ENCODE results near the gene PLXNA2.

The PLXNA2 gene

GRCh38 chr1:208160259-208160819 lies 83.8 kb downstream of the PLXNA2 start:
- DNase-seq: no peak

- DNase-seq: no peak
Observed at GRCh38 chr1:208159555-208160258, 84.5 kb downstream of the PLXNA2 start.

GRCh38 chr1:208158640-208159554 lies 85.3 kb downstream of the PLXNA2 start:
- no peak for DNase-seq

GRCh38 chr1:208157769-208158168 lies 86.4 kb downstream of the PLXNA2 start:
- no peak for DNase-seq

DNA sequence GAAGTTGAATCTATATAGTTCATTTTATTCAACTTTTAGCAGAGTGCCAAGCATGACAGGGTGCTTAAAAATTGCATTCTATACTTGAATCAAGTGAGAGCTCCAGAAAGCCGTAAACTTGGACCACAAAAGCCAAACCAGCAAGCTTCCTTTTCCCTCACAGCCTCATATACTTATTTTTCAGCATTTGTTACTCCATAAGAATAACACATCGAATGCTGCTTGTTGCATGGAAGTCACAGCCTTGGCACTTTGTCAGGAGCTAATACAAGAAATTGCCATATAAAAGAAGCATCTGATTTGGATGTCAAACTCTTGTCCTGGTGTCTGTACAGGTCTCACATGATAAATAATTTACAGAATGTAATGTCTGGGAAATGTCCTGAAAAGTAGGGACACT lies 87.4 kb downstream of the PLXNA2 start:
- DNase-seq: no peak

GRCh38 chr1:208156310-208156709 lies 87.9 kb downstream of the PLXNA2 start:
- DNase-seq: no peak

DNA sequence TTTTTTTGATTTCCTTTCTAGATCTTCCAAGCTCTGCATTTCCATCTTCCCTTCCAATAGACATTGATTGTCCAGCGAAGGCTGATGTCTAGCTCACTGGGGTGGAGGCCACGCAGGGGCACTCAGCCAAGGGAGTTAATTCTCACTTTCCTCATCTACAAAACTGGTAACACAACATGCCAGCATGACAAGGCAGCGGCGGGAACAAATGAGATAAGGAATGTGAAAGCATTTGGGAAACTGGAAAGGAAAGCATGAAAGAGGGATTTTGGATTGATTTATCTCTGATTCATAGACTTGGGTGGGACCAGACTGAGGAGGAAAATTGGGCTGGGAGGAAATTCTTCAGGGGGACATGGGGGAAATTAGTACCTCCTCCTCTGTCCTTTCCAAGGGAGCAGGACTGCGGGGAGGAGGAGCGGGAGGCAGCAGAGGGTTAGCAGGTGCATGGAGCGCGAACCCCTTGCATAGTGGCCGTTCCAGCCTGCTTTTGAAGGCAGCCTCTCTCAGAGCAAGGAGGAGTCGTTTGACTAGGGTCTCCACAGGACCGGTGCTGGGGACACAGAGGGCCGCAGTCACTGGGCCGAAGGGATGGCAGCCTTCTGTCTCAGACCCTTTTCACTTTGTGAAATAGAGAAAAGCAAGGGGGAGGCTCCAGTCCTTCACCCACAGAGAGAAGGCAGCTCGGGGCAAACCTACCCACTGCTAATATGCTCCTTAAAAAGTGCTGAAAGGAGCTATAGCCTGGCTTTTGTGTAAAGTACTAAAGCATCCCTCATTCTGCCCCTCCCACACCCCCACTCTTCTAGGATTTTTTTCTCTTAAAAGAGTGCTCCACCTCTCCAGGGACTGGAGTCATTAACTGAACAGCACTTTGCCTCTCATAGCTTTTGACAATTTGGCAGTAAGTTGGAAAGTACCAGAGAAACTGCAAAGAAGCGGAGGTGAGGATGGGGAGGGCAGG lies 89.2 kb downstream of the PLXNA2 start:
- DNase-seq: no peak

GRCh38 chr1:208154040-208154439 lies 90.1 kb downstream of the PLXNA2 start:
- DNase-seq: no peak

- no peak for DNase-seq
Observed at GRCh38 chr1:208153386-208153785, 90.8 kb downstream of the PLXNA2 start.

DNA sequence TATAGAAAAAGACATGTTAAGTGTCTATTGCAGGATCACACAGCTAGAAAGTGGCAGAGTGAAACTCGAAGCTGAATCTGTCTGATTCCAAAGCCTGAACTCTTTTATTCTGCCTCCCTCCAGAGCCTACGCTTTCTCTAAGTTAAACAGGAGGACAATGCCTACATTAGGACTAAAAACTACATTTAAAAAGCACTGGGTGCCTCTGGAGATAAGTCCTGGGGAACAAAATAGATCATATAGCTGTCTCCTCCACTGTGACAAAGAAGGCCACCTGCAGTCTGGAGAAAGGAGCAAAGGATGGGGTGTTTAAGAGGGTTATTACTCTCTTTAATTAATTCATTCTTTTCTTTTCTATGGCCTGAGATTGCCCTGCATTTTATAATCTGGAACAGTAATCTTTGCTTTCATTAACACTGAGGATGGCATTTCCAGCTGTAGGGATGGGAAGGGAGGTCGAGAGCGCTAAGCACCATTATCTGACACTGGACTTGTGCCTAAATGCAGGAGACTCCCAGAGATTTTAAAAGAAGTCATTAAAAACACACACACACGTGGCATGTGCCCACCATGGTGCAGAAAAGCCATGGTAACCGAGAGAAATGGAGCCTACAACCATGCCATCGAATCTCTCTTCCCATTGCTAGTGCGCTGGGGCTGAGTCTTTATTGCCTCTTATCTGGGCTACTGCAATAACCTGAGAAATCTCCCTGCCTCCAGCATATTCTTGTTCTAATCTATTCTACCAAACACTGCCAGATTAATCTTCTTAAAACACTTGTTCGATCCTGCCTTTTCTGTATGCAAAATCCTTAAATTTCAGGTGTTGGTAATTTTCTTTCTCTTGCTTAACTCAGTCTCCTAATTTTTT lies 92.2 kb downstream of the PLXNA2 start:
- DNase-seq: no peak

GRCh38 chr1:208150833-208151458 lies 93.2 kb downstream of the PLXNA2 start:
- DNase-seq: no peak

GRCh38 chr1:208149776-208150514 lies 94.2 kb downstream of the PLXNA2 start:
- DNase-seq: no peak

GRCh38 chr1:208149213-208149612 lies 95.0 kb downstream of the PLXNA2 start:
- DNase-seq: no peak

DNA sequence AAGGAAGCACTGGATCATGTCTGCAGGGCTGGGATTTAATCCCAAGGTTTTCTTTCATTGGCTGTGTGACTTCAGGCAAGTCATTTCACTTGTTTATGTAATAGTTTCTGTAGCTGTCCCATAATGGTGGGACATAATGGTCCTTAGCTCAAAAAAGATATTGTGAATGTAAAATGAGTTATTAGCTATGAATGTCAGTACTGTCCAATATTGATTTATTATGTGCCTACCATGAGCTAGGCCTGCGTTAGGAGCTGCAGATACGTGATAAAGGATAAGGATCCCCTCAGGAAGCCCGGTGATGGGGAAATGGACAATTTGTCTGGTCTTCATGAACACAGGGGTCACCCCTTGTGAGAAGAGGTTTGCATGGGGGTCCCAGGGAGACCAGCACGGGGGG lies 95.8 kb downstream of the PLXNA2 start:
- no peak for DNase-seq

DNA sequence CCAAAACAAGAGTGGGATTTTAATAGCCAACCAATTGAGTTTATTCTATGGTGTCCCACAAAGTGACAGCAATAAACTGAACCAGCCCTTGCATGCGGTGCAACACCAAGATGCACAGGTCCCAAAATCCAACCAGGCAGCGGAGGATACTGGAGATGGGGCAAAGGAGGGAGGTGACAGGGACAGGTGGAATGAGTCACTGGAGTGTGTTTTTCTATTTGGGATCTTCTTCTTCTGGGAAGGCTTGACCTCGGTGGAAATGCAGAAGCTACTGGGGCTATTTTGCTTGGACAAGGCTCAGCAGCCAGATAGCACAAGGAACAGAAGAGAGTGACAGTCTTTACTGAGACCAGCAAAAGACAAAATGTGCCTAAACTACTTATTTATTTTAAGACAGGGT lies 97.5 kb downstream of the PLXNA2 start:
- no peak for DNase-seq

GRCh38 chr1:208145167-208145566 lies 99.0 kb downstream of the PLXNA2 start:
- DNase-seq: no peak

DNA sequence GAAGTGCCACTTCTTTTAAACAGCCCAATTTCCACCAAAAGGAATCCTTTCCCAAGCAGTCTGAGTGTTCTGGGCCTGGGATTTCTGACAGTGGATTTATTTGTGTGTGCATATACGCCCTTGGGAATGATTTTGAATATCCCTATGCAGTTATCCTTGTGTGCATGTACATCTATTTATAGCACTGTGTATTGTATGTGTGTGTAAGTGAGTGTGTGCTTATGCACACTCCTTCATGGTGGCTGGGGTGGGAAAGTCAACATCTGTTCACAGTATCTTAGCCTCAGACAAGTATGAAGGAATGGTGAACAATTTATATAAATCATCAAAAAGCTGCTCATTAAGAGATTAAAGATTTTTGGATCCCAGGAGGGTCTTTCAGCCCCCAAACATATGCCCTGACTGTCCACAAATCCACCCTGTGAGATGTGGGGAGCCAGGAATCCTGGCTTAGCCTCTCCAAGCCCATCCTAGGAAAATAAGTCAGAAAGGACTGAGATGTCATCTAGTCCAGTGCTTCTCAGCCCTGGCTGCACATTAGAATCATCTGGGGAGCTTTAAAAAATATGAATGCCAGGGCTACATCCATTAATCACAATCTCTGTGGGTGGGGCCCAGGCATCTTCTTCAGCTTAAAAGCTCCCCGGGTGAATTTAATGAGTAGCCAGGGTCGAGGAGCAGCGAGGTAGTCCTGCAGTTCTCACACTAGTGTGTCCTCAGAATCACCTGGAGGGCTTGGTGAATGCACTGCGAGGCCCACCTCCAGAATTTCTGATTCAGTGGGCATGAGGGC lies 101.4 kb downstream of the PLXNA2 start:
- no peak for DNase-seq

DNA sequence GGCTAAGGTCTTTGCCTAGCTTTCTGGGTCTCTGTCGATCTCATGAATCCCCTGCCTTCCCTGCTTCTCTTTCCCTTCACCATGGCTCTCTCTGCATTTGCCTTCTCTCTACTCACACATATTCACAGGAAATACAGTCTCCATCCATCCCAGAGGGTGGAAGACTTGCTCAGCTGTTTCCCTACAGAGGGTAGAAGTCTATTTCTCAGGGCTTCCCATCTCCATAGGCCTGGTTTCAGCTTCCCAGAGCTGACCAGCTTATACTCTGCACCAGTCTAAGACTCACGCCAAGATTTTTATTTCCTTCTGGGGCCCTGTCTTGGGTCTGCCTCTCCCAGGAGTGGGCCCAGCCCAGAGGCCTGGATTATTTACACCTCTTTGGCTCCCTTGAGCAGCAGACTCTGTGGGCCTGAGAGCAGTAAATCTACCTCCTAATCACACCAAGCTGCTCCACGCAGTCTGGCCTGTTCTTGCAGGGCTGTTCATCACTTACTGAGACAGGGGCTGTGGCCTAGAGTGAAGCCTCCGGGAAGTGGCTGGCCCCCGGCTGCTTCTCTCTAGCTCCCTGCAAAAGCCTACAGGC lies 102.5 kb downstream of the PLXNA2 start:
- no peak for DNase-seq

GRCh38 chr1:208139434-208140045 lies 104.6 kb downstream of the PLXNA2 start:
- no peak for DNase-seq
